Vagina (tissue), 2 donors: ENCODE results near the gene STIM1.

Experiments
- CTCF ChIP-seq, 3 experiments: fragments of 450-650 bp in 2 of 3; fragments of 200-600 bp in 1 of 3; sonication (generic) in 1 of 3; IDR thresholded peaks; one replicate each; pipeline ENCODE4 v1.5.1; 2017 to 2019; ENCODE audit warnings: antibody characterized with exemption in 3 of 3, mild to moderate bottlenecking in 2 of 3, moderate library complexity in 2 of 3
- POLR2A ChIP-seq, 2 donors: fragments of 450-650 bp; IDR thresholded peaks; one replicate each; pipeline ENCODE4 v1.6.1; 2017; ENCODE audit warnings: antibody characterized with exemption in 2 of 2, mild to moderate bottlenecking in 2 of 2, moderate library complexity in 2 of 2
- POLR2AphosphoS5 ChIP-seq, 2 donors: sonication (generic); formaldehyde crosslinking; IDR thresholded peaks; one replicate each; pipeline ENCODE4 v1.9.0; 2017; ENCODE audit warnings: antibody characterized with exemption in 2 of 2, mild to moderate bottlenecking in 2 of 2, low read depth in 1 of 2; ENCODE audit not compliant: insufficient read depth in 1 of 2

DNA sequence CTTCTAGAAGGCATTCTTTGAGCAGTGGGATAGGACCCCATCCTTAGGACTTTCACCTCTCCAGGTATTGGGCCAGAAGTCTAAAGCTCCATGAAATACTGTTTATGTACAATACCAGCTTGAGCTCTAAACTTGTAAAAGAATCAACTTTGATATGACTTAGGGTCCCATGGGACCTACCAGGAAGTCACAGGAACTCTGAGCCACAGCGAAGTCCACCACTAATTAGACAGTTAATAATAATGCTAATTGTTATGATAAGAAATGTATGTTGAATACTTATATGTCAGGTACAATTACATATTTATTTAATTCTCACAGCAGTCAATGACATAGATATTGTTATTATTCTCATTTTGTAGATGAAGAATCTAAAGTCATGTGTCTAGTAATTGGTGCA is 35.3 kb downstream of the STIM1 start:
- no peak for TF ChIP-seq POLR2A (IDR thresholded peaks at IDR 0.05)
- no peak for TF ChIP-seq CTCF (IDR thresholded peaks at IDR 0.05)
- TF ChIP-seq POLR2AphosphoS5 (IDR thresholded peaks at IDR 0.05; ENCODE audit: insufficient read depth in 1 of 2, low read depth in 1 of 2): no peak
